IMR-90 (cell line): ENCODE results near the gene ELP4. TPM values are rescaled to one million over a fixed set of nuclear protein-coding genes. Genes with fewer than 3 reads are reported as not detected.

Experiments
- ATAC-seq: fragments of 200-7000 bp; cut with Tn5 transposase; 2 replicates; pipeline ENCODE4 v1.9.1; 2020; ENCODE audit warnings: low read depth, mild to moderate bottlenecking, moderate library complexity
- BruUV-seq: library from RNA; stranded (reverse); fragments of 400-500 nt; replicated peaks from 2 replicates; lab custom pipeline; 2021; lab: Mats Ljungman, UMichigan
- CTCF ChIA-PET: fragments of 300-600 bp; formaldehyde crosslinking; extraction: SDS; loops from one replicate; lab custom pipeline; 2021; ENCODE audit warnings: antibody characterized with exemption; lab: Yijun Ruan, JAX
- POLR2A ChIA-PET: fragments of 300-600 bp; sonication (Branson Sonifier 250); formaldehyde crosslinking; loops from one replicate; lab custom pipeline; 2022; ENCODE audit warnings: antibody characterized with exemption; ENCODE audit not compliant: unreplicated experiment; lab: Charles Lee
- DNase-seq: peaks from one replicate; pipeline ENCODE4 v3.0.0; 2013
- H2AFZ ChIP-seq: replicated peaks from 2 replicates; pipeline ENCODE3; 2013; ENCODE audit warnings: low read length, mild to moderate bottlenecking; ENCODE audit not compliant: poor library complexity
- H2AK5ac ChIP-seq: 2 replicates; pipeline ENCODE4 v1.6.1; 2013; ENCODE audit warnings: low read depth, low read length, inconsistent platforms
- H2AK9ac ChIP-seq: replicated peaks from 2 replicates; pipeline ENCODE3; 2013; ENCODE audit warnings: mild to moderate bottlenecking, low read depth, low read length, moderate library complexity; ENCODE audit not compliant: poor library complexity
- H2BK120ac ChIP-seq: 2 replicates; pipeline ENCODE4 v1.6.1; 2013; ENCODE audit warnings: low read depth, low read length, inconsistent platforms
- H2BK15ac ChIP-seq: 3 replicates; pipeline ENCODE4 v1.6.1; 2013; ENCODE audit warnings: low read depth, low read length, inconsistent platforms
- H2BK20ac ChIP-seq: 2 replicates; pipeline ENCODE4 v1.6.1; 2013; ENCODE audit warnings: low read depth, mild to moderate bottlenecking, inconsistent platforms, low read length, moderate library complexity
- H2BK5ac ChIP-seq: 2 replicates; pipeline ENCODE4 v1.6.1; 2013; ENCODE audit warnings: mild to moderate bottlenecking, low read depth, low read length, inconsistent platforms; ENCODE audit not compliant: poor library complexity, severe bottlenecking
- H3K14ac ChIP-seq: replicated peaks from 2 replicates; pipeline ENCODE4 v1.6.1; 2013; ENCODE audit warnings: low read depth, low read length, inconsistent platforms
- H3K18ac ChIP-seq: 2 replicates; pipeline ENCODE4 v1.6.1; 2013; ENCODE audit warnings: low read depth, low read length, control low read depth
- H3K23ac ChIP-seq: 2 replicates; pipeline ENCODE4 v1.6.1; 2013; ENCODE audit warnings: low read depth, low read length, inconsistent platforms
- H3K27ac ChIP-seq: 2 replicates; pipeline ENCODE4 v1.5.1; 2013; ENCODE audit warnings: mild to moderate bottlenecking, control low read depth, low read length; ENCODE audit not compliant: insufficient read depth
- H3K27me3 ChIP-seq: 2 replicates; pipeline ENCODE4 v1.6.1; 2013; ENCODE audit warnings: low read length; ENCODE audit not compliant: control insufficient read depth, insufficient read depth
- H3K36me3 ChIP-seq: 2 replicates; pipeline ENCODE4 v1.6.1; 2013; ENCODE audit warnings: low read length, mixed read lengths; ENCODE audit not compliant: control insufficient read depth, insufficient read depth
- H3K4ac ChIP-seq: 2 replicates; pipeline ENCODE4 v1.6.1; 2013; ENCODE audit warnings: low read depth, low read length, inconsistent platforms
- H3K4me1 ChIP-seq: 2 replicates; pipeline ENCODE4 v1.6.1; 2013; ENCODE audit warnings: low read length, mixed read lengths; ENCODE audit not compliant: control insufficient read depth, insufficient read depth
- H3K4me2 ChIP-seq: 2 replicates; pipeline ENCODE4 v1.6.1; 2013; ENCODE audit warnings: low read depth, mild to moderate bottlenecking, control low read depth, low read length, moderate library complexity
- H3K4me3 ChIP-seq: 2 replicates; pipeline ENCODE4 v1.5.1; 2013; ENCODE audit warnings: low read depth, mild to moderate bottlenecking, control low read depth, low read length, moderate library complexity; ENCODE audit not compliant: insufficient read depth
- H3K56ac ChIP-seq: 2 replicates; pipeline ENCODE4 v1.6.1; 2013; ENCODE audit warnings: low read length, inconsistent platforms; ENCODE audit not compliant: insufficient read depth; ENCODE audit errors: extremely low read depth
- H3K79me1 ChIP-seq, 2 experiments: 2 replicates each; pipeline ENCODE4 v1.6.1; 2013; ENCODE audit warnings: low read length in 2 of 2, inconsistent platforms in 1 of 2, low read depth in 1 of 2
- H3K9ac ChIP-seq: 2 replicates; pipeline ENCODE4 v1.6.1; 2013; ENCODE audit warnings: low read depth, low read length, control low read depth
- H3K9me1 ChIP-seq: 2 replicates; pipeline ENCODE4 v1.6.1; 2013; ENCODE audit warnings: low read length, inconsistent platforms; ENCODE audit not compliant: insufficient read depth
- H3K9me3 ChIP-seq: 2 replicates; pipeline ENCODE4 v1.6.1; 2013; ENCODE audit warnings: low read length; ENCODE audit not compliant: control insufficient read depth, insufficient read depth
- H4K20me1 ChIP-seq: 2 replicates; pipeline ENCODE4 v1.6.1; 2013; ENCODE audit warnings: low read length, inconsistent platforms; ENCODE audit not compliant: insufficient read depth
- H4K5ac ChIP-seq: 2 replicates; pipeline ENCODE4 v1.6.1; 2013; ENCODE audit warnings: mild to moderate bottlenecking, low read depth, low read length, control low read depth
- H4K8ac ChIP-seq, 2 experiments: 2 replicates each; pipeline ENCODE4 v1.6.1; 2013; ENCODE audit warnings: low read depth in 2 of 2, low read length in 2 of 2, control low read depth in 1 of 2, inconsistent platforms in 1 of 2
- H4K91ac ChIP-seq: 2 replicates; pipeline ENCODE4 v1.6.1; 2013; ENCODE audit warnings: low read depth, low read length, inconsistent platforms; ENCODE audit not compliant: insufficient read depth
- BHLHE40 ChIP-seq: fragments of 150-350 bp; IDR thresholded peaks from 2 replicates; pipeline ENCODE4 v1.6.1; 2016; ENCODE audit warnings: mild to moderate bottlenecking, low read depth, low read length
- CEBPB ChIP-seq: IDR thresholded peaks from 2 replicates; pipeline ENCODE4 v1.6.1; 2012; ENCODE audit warnings: low read depth, low read length, improper control_type of control experiment
- CTCF ChIP-seq: conservative IDR thresholded peaks from 2 replicates; pipeline ENCODE4 v1.5.1; 2012; ENCODE audit warnings: mild to moderate bottlenecking, low read depth, low read length, improper control_type of control experiment
- FOS ChIP-seq: fragments of 150-350 bp; IDR thresholded peaks from 2 replicates; pipeline ENCODE4 v1.6.1; 2016; ENCODE audit warnings: low read depth, low read length
- MXI1 ChIP-seq: IDR thresholded peaks from 2 replicates; pipeline ENCODE4 v1.6.1; 2012; ENCODE audit warnings: low read depth, mild to moderate bottlenecking, low read length, moderate library complexity, borderline replicate concordance
- NFE2L2 ChIP-seq: fragments of 150-350 bp; IDR thresholded peaks from 2 replicates; pipeline ENCODE4 v1.6.1; 2016; ENCODE audit warnings: low read depth, mild to moderate bottlenecking, low read length
- RCOR1 ChIP-seq: IDR thresholded peaks from 2 replicates; pipeline ENCODE4 v1.6.1; 2012; ENCODE audit warnings: mild to moderate bottlenecking, low read length, improper control_type of control experiment; ENCODE audit not compliant: insufficient replicate concordance
- WGBS, 2 experiments: methylation state at CpG; one replicate each; pipeline versions ENCODE4 v1.1.5 to v1.1.7; 2013; ENCODE audit warnings: missing lambda C conversion rate in 2 of 2; ENCODE audit not compliant: insufficient read length in 1 of 2; ENCODE audit errors: extremely low coverage in 2 of 2; 5-methylcytosine and 5-hydroxymethylcytosine counted together
- dilution Hi-C: fragments of 300-500 bp; cut with HindIII; formaldehyde crosslinking; loops from one replicate; pipeline ENCODE4 v1.14.3; 2018; ENCODE audit warnings: low sequenced_read_pairs; ENCODE audit not compliant: unreplicated experiment
- in situ Hi-C: fragments of 300-500 bp; cut with MboI; formaldehyde crosslinking; loops from 3 replicates; pipeline ENCODE4 v1.14.3; 2019; ENCODE audit warnings: low sequenced_read_pairs, inconsistent platforms, mixed read lengths
- intact Hi-C: fragments of 100-400 bp; cut with micrococcal nuclease; formaldehyde crosslinking; loops from 2 replicates; pipeline ENCODE4 v1.10.0; 2022
- polyA plus RNA-seq, 3 experiments: library from polyadenylated mRNA; depleted of rRNA; stranded (reverse); fragments of >200 nt; gene quantifications; 2 replicates each; pipeline ENCODE4 v1.2.3, GENCODE V29; 2012; ENCODE audit warnings: low replicate concordance in 1 of 3
- total RNA-seq: library from RNA; depleted of rRNA; stranded (reverse); fragments of >200 nt; gene quantifications from 2 replicates; pipeline ENCODE4 v1.2.3, GENCODE V29; 2012

ELP4 gene
- total and polyA plus RNA-seq, 2 of the 4 experiments (the other 2 are of a cell fraction), result 8.4 to 20.4 TPM

- POLR2A ChIA-PET, result no interaction called here
- DNase-seq, result no peak
- dilution Hi-C loops (no loop called here), intact Hi-C loops (no loop called here), in situ Hi-C loops (no loop called here)
- no TSS peak for BruUV-seq
- Histone ChIP-seq H4K5ac (no peak overlapping the region), H2AK9ac (no peak overlapping the region), H3K4me2 (no peak overlapping the region), H4K20me1 (no peaks in the 10 kb centered on the region), H4K8ac (no peak overlapping the region), H2AFZ (no peak overlapping the region), H3K18ac (no peak overlapping the region), H3K4ac (no peak overlapping the region), H3K4me3 (no peak overlapping the region), H3K9me1 (no peaks in the 10 kb centered on the region; the same call in 1 of the 2 replicates), H4K91ac (no peak overlapping the region), H2BK5ac (no peak overlapping the region), H3K4me1 (peaks cover 8% of the 10 kb centered on the region), H3K27me3 (peaks cover 91% of the 10 kb centered on the region), H3K14ac (no peak overlapping the region), H2BK20ac (no peak overlapping the region), H3K9me3 (peaks cover 25% of the 10 kb centered on the region), H3K79me1 (no peaks in the 10 kb centered on the region), H2BK120ac (no peak overlapping the region), H3K56ac (no peak overlapping the region), H3K36me3 (no peaks in the 10 kb centered on the region), H2AK5ac (no peak overlapping the region), H2BK15ac (no peak overlapping the region), H3K23ac (no peak overlapping the region), H3K9ac (no peak overlapping the region), H3K27ac (no peak overlapping the region)
- ATAC-seq, result no peak
- no CpG with 5 or more reads among the region's 18 CpGs for WGBS, 2 experiments
- TF ChIP-seq BHLHE40 (no peak), MXI1 (no peak), CTCF (no peak), CEBPB (no peak), FOS (no peak), RCOR1 (no peak), NFE2L2 (no peak)
- CTCF ChIA-PET, result no interaction called here
Observed at GRCh38 chr11:31824332-31824878, 314.8 kb downstream of the ELP4 start.
